Glutamatergic neuron (in vitro differentiated cells): ENCODE measurements around the gene SPIRE1. TPM values are rescaled to one million over a fixed set of nuclear protein-coding genes. Genes with fewer than 3 reads are reported as not detected.

ENCODE experiments used
- DNase-seq: peaks from one replicate; pipeline ENCODE4 v3.0.0; 2022
- H3K27ac Mint-ChIP-seq: one replicate; pipeline ENCODE4 v1.8.0; 2020; ENCODE audit warnings: mild to moderate bottlenecking, mixed read lengths, inconsistent platforms; ENCODE audit not compliant: unreplicated experiment
- H3K27me3 Mint-ChIP-seq: one replicate; pipeline ENCODE4 v1.8.0; 2020; ENCODE audit warnings: mild to moderate bottlenecking, moderate library complexity, mixed read lengths, inconsistent platforms; ENCODE audit not compliant: unreplicated experiment
- H3K36me3 Mint-ChIP-seq: one replicate; pipeline ENCODE4 v1.8.0; 2020; ENCODE audit warnings: mild to moderate bottlenecking, mixed read lengths, inconsistent platforms; ENCODE audit not compliant: unreplicated experiment
- H3K4me1 Mint-ChIP-seq: one replicate; pipeline ENCODE4 v1.8.0; 2020; ENCODE audit warnings: mild to moderate bottlenecking, low read depth, mixed read lengths, inconsistent platforms; ENCODE audit not compliant: unreplicated experiment
- H3K4me3 Mint-ChIP-seq: one replicate; pipeline ENCODE4 v1.8.0; 2020; ENCODE audit warnings: mild to moderate bottlenecking, mixed read lengths, inconsistent platforms; ENCODE audit not compliant: unreplicated experiment
- H3K9me3 Mint-ChIP-seq: one replicate; pipeline ENCODE4 v1.8.0; 2020; ENCODE audit warnings: mild to moderate bottlenecking, moderate library complexity, mixed read lengths, inconsistent platforms; ENCODE audit not compliant: unreplicated experiment
- total RNA-seq: library from RNA; stranded (reverse); fragmentation: NEBNext Ultra II Directional; extraction: Animal tissue kit (Norgen Biotek cat#: 25700); gene quantifications from one replicate; pipeline ENCODE4 v1.2.1, GENCODE V29; 2021; ENCODE audit not compliant: unreplicated experiment
- TF ChIP-seq, protein P1 (sequence below): fragments of 200-600 bp; sonication (generic); IDR thresholded peaks from one replicate; pipeline ENCODE4 v1.5.0; 2021; ENCODE audit not compliant: partially characterized antibody, unreplicated experiment

Gene SPIRE1
- total RNA-seq, 1 donor from 2014 or later = 29.9 TPM

GRCh38 chr18:12639990-12640880 is 17.7 kb downstream of the SPIRE1 start:
- DNase-seq = no peak
- peaks cover 1% of the 10 kb centered on the region for H3K9me3 Mint-ChIP-seq
- H3K27me3 Mint-ChIP-seq = no peaks in the 10 kb centered on the region
- no peaks in the 10 kb centered on the region for H3K36me3 Mint-ChIP-seq
- H3K27ac Mint-ChIP-seq = peak overlapping the region; percentile 28
- no peak overlapping the region for H3K4me3 Mint-ChIP-seq
- H3K4me1 Mint-ChIP-seq = peaks cover 4% of the 10 kb centered on the region
- TF ChIP-seq, protein P1, sequence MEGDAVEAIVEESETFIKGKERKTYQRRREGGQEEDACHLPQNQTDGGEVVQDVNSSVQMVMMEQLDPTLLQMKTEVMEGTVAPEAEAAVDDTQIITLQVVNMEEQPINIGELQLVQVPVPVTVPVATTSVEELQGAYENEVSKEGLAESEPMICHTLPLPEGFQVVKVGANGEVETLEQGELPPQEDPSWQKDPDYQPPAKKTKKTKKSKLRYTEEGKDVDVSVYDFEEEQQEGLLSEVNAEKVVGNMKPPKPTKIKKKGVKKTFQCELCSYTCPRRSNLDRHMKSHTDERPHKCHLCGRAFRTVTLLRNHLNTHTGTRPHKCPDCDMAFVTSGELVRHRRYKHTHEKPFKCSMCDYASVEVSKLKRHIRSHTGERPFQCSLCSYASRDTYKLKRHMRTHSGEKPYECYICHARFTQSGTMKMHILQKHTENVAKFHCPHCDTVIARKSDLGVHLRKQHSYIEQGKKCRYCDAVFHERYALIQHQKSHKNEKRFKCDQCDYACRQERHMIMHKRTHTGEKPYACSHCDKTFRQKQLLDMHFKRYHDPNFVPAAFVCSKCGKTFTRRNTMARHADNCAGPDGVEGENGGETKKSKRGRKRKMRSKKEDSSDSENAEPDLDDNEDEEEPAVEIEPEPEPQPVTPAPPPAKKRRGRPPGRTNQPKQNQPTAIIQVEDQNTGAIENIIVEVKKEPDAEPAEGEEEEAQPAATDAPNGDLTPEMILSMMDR = no peak

- Mint-ChIP-seq H3K27me3 (no peaks in the 10 kb centered on the region), H3K9me3 (peaks cover 1% of the 10 kb centered on the region), H3K36me3 (no peaks in the 10 kb centered on the region), H3K4me1 (peaks cover 4% of the 10 kb centered on the region), H3K27ac (peak overlapping the region; percentile 14), H3K4me3 (no peak overlapping the region)
- no peak for DNase-seq
- TF ChIP-seq, protein P1 = no peak
These were observed 19.2 kb downstream of the SPIRE1 start for GRCh38 chr18:12638644-12639124.

GRCh38 chr18:12637901-12638643 is 19.8 kb downstream of the SPIRE1 start:
- H3K4me3 Mint-ChIP-seq = no peak overlapping the region
- no peaks in the 10 kb centered on the region for H3K27me3 Mint-ChIP-seq
- TF ChIP-seq, protein P1 = no peak
- H3K4me1 Mint-ChIP-seq = peaks cover 4% of the 10 kb centered on the region
- H3K9me3 Mint-ChIP-seq = peaks cover 1% of the 10 kb centered on the region
- no peaks in the 10 kb centered on the region for H3K36me3 Mint-ChIP-seq
- no peak for DNase-seq
- no peak overlapping the region for H3K27ac Mint-ChIP-seq

GRCh38 chr18:12637393-12637792 is 20.5 kb downstream of the SPIRE1 start:
- peaks cover 4% of the 10 kb centered on the region for H3K4me1 Mint-ChIP-seq
- H3K9me3 Mint-ChIP-seq = peaks cover 1% of the 10 kb centered on the region
- H3K36me3 Mint-ChIP-seq = no peaks in the 10 kb centered on the region
- H3K27ac Mint-ChIP-seq = no peak overlapping the region
- TF ChIP-seq, protein P1 = no peak
- H3K27me3 Mint-ChIP-seq = no peaks in the 10 kb centered on the region
- no peak overlapping the region for H3K4me3 Mint-ChIP-seq
- DNase-seq = no peak
